HG02588 (cell line): Measurements from ENCODE around the gene SYNGR1.

Source experiments
- ATAC-seq: cut with Tn5 transposase; IDR thresholded peaks from one replicate; pipeline ENCODE4 v1.9.1; 2021; ENCODE audit warnings: mild to moderate bottlenecking, moderate library complexity; ENCODE audit not compliant: unreplicated experiment

Gene SYNGR1

GRCh38 chr22:39427751-39428596 lies 78.2 kb downstream of the SYNGR1 start:
- ATAC-seq: no peak

DNA sequence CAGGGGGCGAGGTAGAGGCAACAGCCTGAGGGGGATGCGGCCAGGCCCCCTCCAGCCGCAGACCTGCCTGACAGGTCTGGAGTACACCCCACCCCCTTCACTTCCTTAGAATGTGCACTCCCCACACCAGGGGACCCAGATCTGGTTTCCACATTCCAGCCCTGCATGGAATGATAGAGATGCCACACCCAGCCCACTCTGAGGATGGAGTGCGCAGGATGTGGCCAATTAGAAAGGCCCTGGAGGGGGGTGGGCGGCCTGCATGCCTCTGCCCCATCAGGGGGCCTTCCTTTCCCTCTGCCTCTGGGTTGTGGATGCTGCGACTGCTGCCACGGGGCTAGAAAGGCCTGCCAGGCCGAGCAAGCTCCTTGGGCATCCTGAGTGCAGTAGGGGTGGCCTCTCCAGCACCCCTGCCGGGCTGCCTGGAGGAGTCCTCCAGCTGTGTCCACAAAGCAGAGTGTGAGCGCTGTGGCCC lies 78.8 kb downstream of the SYNGR1 start:
- ATAC-seq: no peak

DNA sequence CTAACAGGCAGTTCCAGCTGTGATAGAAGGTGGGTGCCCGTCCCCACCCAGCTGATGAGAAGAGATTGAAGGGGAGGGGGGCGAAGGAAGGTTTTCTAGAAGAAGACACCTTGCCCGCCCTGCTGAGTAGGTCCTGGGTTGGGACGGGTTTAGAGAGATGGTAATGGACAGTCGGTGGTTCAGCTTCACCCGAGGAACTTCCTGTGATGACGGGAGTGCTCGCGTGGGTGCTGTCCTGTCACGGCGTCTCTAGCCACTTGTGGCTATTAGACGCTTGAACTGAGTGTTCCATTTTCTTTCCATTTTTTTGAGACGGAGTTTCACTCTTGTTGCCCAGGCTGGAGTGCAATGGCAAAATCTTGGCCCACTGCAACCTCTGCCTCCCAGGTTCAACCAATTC lies 79.4 kb downstream of the SYNGR1 start:
- no peak for ATAC-seq

DNA sequence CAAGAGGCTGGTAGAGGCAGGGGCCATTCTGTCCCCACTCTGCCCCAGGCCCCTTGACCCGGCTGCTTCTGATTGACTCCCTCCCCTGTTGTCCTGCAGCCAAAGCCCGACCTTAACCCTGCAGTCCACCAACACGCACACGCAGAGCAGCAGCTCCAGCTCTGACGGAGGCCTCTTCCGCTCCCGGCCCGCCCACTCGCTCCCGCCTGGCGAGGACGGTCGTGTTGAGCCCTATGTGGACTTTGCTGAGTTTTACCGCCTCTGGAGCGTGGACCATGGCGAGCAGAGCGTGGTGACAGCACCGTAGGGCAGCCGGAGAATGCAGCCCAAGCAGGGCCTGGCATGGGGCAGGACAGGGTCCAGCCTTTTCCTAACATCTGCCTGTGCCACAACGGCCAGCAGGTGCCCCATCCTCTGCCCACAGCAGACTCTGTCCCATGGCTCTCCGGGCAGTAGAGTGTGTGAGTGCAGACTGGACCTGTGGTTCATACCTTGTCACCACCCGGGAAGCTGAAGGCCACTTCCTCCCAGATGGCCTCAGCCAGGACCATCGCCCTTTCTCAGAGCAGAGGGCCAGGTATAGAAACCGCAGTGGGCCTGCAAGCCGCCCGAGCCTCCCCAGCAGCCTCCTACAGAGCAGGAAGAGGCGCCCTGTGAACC lies 80.3 kb downstream of the SYNGR1 start:
- ATAC-seq: no peak

DNA sequence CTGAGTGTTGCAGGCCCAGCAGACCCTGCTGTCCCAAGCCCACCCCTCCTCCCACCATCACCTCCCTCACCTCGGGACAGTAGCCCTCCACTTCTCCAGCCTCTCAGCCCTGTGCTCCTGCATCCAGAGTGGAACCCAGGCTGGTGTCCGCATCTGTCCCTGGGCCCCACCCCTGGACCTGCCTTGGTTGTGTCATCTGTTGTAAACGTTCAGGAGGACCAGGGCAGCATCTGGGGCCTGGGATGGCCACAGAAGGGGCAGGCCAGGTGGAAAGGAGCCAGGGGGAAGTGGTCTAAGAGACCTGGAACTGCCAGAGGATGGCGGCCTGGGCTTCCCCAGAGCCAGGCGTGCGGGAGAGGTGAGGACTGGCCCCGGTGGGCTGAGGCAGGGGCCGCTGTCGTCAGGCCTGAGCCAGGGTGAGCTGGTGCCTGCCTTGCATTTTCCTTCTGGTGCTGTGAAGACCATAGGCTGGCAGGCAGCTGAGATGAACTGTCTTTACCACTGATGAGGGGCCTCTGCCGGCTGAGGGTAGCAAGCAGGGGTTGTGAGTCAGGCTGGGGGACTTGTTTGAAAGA lies 80.9 kb downstream of the SYNGR1 start:
- ATAC-seq: no peak

GRCh38 chr22:39431216-39431801 lies 81.5 kb downstream of the SYNGR1 start:
- ATAC-seq: no peak

DNA sequence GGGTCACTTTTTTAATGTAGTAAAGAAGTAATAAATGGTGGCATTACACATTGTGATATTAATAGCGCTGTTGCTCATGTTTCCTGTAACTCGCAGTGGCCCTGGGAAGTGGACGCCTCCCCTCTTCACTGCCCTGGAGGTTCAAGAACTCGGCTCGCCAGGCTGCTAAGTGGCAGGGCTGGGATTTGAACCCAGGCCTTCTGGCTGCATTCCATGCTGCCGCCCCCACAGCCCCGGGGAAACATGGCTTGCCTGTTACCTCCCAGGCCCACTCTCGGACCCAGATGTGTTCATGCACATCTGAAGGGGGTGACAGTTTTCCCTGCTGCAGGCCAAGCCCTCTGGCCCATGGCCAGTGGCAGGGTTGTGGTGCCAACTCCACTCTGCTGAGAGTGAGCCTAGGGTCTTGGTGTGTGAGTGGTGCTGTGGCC lies 82.0 kb downstream of the SYNGR1 start:
- no peak for ATAC-seq

DNA sequence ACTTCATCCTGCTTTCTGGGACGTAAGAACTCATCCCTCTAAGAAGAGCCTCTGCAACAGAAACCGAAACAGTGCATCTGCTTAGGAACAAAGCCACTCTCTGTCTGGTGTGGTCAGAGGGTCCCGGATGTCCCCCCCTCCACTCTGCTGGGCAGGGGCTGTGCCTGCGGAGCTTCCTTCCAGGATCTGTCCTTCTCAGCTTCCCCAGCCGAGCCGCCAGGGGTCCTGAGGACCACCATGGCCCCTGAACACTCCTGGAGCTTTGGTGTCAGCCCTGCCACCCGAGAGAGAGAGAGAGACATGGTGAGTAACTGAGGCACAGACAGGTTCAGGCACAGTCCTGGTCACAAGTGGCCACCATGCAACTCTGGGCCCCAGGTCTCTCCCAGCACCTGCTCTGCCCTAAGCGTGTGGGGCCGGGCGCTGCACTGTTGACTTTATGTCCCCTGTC lies 82.6 kb downstream of the SYNGR1 start:
- no peak for ATAC-seq

DNA sequence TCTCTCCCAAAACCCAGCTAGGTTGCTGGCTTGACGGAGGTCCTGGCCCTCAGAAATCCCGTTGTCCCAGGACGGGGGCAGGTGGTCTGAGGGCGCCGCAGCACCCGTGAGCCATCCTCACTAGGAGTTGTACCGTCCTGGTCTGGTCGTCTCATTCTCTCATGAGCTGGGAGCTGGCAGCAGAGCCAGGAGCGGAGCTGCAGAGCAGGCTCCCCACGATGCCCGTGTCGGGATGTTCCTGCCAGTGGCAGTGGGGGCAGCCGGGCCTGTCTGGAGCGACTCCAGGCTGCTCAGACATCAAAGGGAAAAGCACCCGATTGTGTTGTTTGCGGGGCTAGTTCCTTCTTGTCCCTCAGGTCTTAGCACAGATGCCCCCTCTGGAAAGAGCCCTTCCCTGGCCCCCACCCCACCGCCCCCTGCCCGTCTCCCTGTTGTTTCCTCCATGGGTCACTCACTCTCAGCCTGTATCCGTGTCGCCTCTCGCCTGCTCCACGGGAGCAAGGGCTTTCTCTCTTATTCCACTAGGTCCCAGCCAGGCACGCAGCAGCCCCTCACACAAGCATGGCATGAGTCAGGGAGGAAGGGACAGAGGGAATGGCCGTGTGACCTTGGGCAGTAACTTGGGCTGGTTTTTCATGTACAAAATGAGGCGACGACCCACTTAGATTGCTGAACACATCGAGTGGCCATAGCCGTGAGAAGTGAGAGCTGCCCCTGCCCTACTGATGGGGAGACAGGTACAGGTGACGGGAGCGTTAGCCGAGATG lies 83.9 kb downstream of the SYNGR1 start:
- ATAC-seq: no peak

- ATAC-seq: no peak
Measured at GRCh38 chr22:39434243-39434653, 84.5 kb downstream of the SYNGR1 start.

GRCh38 chr22:39434721-39435120 lies 84.9 kb downstream of the SYNGR1 start:
- ATAC-seq: no peak
